ENCODE measurements around the gene ZNF423. TPM values are rescaled to one million over a fixed set of nuclear protein-coding genes. Genes with fewer than 3 reads are reported as not detected.
"Not testable (repeated sequence)": the region's sequence is repeated elsewhere in the genome, so short reads cannot be mapped to it uniquely, and the experiment has no call there.

The ZNF423 gene
- total RNA-seq, 1 donor from 2014 or later: 49.8 TPM

DNA sequence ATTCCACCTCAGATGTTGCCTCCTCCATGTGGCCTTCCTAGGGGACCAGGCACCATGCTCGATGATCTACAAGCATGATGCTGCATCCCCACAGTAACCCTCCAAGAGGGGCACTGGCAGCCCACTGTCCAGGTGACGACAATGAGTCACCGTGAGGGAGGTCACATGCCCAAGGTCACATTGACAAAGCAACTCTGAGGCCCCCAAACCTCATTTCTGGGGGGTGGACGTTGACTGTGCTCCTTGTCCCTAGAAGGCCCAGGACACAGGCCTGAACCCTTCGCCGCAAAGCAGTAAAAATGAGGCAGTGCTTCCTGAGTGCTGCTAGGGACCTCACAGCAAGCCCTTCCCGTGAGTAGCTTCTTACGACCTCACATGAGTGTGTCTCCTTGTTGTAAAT, 345.8 kb downstream of the ZNF423 start:
- Mint-ChIP-seq H3K27me3 (no peaks in the 10 kb centered on the region), H3K27ac (no peak overlapping the region), H3K4me1 (ENCODE audit: low read depth) (peaks cover 6% of the 10 kb centered on the region), H3K36me3 (ENCODE audit: insufficient read depth) (peaks cover 2% of the 10 kb centered on the region), H3K4me3 (ENCODE audit: low read depth) (no peak overlapping the region), H3K9me3 (ENCODE audit: low read depth) (no peaks in the 10 kb centered on the region)
- TF ChIP-seq, protein P1, sequence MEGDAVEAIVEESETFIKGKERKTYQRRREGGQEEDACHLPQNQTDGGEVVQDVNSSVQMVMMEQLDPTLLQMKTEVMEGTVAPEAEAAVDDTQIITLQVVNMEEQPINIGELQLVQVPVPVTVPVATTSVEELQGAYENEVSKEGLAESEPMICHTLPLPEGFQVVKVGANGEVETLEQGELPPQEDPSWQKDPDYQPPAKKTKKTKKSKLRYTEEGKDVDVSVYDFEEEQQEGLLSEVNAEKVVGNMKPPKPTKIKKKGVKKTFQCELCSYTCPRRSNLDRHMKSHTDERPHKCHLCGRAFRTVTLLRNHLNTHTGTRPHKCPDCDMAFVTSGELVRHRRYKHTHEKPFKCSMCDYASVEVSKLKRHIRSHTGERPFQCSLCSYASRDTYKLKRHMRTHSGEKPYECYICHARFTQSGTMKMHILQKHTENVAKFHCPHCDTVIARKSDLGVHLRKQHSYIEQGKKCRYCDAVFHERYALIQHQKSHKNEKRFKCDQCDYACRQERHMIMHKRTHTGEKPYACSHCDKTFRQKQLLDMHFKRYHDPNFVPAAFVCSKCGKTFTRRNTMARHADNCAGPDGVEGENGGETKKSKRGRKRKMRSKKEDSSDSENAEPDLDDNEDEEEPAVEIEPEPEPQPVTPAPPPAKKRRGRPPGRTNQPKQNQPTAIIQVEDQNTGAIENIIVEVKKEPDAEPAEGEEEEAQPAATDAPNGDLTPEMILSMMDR (IDR thresholded peaks at IDR 0.05; ENCODE audit: unreplicated experiment): no peak
- no peak for DNase-seq (ENCODE audit: low spot score, unreplicated experiment)

DNA sequence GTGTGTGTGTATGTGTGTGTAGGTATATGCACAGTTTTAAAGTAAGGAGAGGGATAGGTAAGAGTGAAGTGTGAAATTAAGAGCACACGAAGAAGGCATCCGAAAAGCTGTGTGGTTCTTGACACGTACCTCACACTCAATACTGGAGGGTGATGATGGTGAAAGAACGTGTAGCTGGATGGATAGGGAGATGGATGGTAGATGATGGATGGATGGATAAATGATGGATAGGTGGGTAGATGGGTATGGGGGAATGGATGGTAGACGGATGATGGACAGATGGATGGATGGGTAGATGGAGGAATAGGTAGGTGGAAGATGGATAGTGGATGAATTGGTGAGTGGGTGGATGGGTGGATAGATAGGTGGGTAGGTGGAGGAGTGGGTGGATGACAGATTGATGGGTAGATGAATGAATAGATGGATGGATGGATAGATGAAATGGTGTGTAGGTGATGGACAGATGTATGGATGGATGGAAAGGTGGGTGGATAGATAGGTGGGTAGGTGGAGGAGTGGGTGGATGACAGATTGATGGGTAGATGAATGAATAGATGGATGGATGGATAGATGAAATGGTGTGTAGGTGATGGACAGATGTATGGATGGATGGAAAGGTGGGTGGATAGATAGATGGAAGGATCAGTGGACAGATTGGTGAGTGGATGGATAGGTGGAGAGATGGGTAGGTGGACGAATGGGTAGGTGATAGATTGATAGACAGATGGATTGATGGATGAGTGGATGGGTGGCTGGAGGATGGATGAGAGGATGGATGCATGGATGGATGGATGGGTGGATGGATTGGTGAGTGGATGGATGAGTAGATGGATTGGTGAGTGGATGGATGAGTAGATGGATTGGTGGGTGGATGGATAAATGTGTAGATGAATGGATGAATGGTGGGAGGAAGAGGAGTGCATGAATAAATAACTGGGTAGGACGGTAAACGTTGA, 349.6 kb downstream of the ZNF423 start:
- not testable (repeated sequence) for H3K27me3 Mint-ChIP-seq; H3K27ac Mint-ChIP-seq; H3K4me1 Mint-ChIP-seq (ENCODE audit: low read depth); H3K36me3 Mint-ChIP-seq (ENCODE audit: insufficient read depth); H3K9me3 Mint-ChIP-seq (ENCODE audit: low read depth); DNase-seq (ENCODE audit: low spot score, unreplicated experiment); H3K4me3 Mint-ChIP-seq (ENCODE audit: low read depth)

DNA sequence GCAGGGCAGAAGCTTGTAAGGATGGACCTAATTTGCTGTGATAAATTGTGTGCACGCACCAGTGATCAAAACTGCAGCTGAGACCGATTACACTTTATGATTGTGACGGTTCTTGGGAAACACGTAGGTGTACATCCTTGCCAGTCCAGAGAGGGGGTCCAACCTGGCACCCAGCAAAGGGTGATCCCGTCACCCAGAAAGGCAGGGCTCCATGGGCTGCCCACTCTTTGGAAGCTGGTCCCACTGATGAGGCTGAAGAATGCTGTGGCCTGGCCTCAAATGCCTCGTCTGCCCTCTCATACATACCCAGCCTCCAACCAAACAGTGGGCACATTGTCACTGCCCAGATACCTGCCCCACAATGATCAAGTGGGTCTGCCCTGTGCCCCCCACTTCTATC, 350.4 kb downstream of the ZNF423 start:
- H3K4me3 Mint-ChIP-seq (ENCODE audit: low read depth): no peak overlapping the region
- no peaks in the 10 kb centered on the region for H3K27me3 Mint-ChIP-seq
- no peak overlapping the region for H3K27ac Mint-ChIP-seq
- no peaks in the 10 kb centered on the region for H3K9me3 Mint-ChIP-seq (ENCODE audit: low read depth)
- DNase-seq (ENCODE audit: low spot score, unreplicated experiment): no peak
- H3K36me3 Mint-ChIP-seq (ENCODE audit: insufficient read depth): peaks cover 2% of the 10 kb centered on the region
- TF ChIP-seq, protein P1 (IDR thresholded peaks at IDR 0.05; ENCODE audit: unreplicated experiment): no peak
- peaks cover 6% of the 10 kb centered on the region for H3K4me1 Mint-ChIP-seq (ENCODE audit: low read depth)

DNA sequence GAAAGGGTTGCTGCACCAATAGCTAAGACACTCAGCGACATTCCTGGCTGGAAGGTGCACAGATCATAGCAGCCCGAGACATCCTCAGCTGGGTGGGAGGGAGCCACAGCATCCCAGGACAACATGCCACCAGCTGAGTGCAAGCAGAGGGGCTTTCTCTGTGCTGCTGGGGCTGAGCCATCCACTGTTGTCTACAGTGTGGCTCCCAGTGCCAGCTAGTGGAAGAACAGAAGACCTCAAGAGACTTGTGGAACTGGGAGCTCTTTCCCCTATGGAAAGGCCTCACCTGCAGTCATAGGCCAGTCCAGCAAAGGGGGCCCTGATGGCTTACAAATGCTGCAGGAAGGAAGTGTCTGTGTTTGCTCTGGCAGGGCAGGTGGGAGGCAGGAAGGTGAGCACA, 351.3 kb downstream of the ZNF423 start:
- Mint-ChIP-seq H3K4me3 (ENCODE audit: low read depth) (no peak overlapping the region), H3K36me3 (ENCODE audit: insufficient read depth) (peaks cover 2% of the 10 kb centered on the region), H3K27me3 (no peaks in the 10 kb centered on the region), H3K4me1 (ENCODE audit: low read depth) (peaks cover 6% of the 10 kb centered on the region), H3K27ac (peak overlapping the region; percentile 87), H3K9me3 (ENCODE audit: low read depth) (no peaks in the 10 kb centered on the region)
- TF ChIP-seq, protein P1 (IDR thresholded peaks at IDR 0.05; ENCODE audit: unreplicated experiment): no peak
- DNase-seq (ENCODE audit: low spot score, unreplicated experiment): no peak

DNA sequence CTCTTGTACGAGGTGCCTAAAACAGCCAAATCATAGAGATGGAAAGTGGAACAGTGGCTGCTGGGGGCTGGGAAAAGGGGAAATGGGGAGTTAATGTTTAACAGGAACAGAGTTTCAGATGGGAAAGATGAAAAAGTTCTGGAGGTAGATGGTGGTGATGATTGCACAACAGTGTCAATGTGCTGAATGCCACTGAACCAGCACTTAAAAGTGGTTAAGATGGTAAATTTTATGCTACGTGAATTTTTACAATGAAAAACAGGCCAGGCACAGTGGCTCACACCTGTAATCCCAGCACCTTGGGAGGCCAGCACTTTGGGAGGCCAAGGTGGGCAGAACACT, 351.9 kb downstream of the ZNF423 start:
- TF ChIP-seq, protein P1 (IDR thresholded peaks at IDR 0.05; ENCODE audit: unreplicated experiment): no peak
- no peak overlapping the region for H3K4me3 Mint-ChIP-seq (ENCODE audit: low read depth)
- H3K9me3 Mint-ChIP-seq (ENCODE audit: low read depth): no peaks in the 10 kb centered on the region
- DNase-seq (ENCODE audit: low spot score, unreplicated experiment): no peak
- peaks cover 2% of the 10 kb centered on the region for H3K36me3 Mint-ChIP-seq (ENCODE audit: insufficient read depth)
- no peak overlapping the region for H3K27ac Mint-ChIP-seq
- H3K4me1 Mint-ChIP-seq (ENCODE audit: low read depth): peaks cover 6% of the 10 kb centered on the region
- no peaks in the 10 kb centered on the region for H3K27me3 Mint-ChIP-seq
